GM19328 (cell line): Measurements from ENCODE around the gene NCKAP5.
"Not testable (repeated sequence)": the region's sequence is repeated elsewhere in the genome, so short reads cannot be mapped to it uniquely, and the experiment has no call there.

Experiments used
- ATAC-seq: cut with Tn5 transposase; IDR thresholded peaks from one replicate; pipeline ENCODE4 v1.9.1; 2021; ENCODE audit warnings: mild to moderate bottlenecking, moderate library complexity; ENCODE audit not compliant: unreplicated experiment

NCKAP5 gene

DNA sequence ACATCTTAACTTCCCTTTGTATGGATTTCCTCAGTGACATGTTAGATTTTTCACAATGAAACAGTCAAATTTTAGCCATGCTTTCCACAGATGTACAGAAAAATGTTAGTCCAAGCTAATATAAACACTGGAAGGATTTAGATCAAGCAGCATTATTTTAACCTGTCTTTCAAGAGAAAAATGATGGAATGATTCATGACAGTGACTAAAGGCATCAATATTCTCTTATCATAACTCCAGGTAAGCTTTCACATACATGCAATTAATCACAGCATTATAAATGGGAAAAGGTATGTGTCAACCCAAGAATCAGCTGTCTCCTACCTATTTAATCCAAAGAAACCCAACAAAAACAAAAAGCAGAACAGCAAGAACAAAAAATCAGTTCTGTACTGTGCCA, 92.7 kb downstream of the NCKAP5 start:
- no peak for ATAC-seq

DNA sequence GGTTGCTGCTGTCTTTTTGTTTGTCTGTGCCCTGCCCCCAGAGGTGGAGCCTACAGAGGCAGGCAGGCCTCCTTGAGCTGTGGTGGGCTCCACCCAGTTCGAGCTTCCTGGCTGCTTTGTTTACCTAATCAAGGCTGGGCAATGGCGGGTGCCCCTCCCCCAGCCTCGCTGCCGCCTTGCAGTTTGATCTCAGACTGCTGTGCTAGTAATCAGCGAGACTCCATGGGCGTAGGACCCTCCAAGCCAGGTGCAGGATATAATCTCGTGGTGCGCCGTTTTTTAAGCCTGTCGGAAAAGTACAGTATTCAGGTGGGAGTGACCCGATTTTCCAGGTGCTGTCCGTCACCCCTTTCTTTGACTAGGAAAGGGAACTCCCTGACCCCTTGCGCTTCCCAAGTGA, 97.8 kb downstream of the NCKAP5 start:
- not testable (repeated sequence) for ATAC-seq

DNA sequence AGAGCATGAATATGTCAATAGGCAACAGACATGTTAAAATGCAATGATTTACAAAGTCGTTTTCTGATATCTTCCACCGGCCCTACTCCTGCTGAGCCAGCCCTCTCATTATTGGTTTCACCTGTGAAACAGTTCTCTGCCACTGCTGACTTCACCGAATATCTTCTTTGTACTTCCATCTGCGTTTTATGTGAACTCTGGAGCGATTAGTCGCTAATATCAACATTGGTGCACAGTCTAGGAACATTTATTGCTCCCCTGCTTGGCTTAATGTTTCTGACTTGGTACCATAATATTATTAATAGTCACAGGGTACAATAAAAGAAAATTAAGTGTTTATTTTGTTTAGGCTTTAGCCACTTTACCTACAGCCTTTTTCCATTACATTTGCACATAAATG, 105.5 kb downstream of the NCKAP5 start:
- no peak for ATAC-seq

DNA sequence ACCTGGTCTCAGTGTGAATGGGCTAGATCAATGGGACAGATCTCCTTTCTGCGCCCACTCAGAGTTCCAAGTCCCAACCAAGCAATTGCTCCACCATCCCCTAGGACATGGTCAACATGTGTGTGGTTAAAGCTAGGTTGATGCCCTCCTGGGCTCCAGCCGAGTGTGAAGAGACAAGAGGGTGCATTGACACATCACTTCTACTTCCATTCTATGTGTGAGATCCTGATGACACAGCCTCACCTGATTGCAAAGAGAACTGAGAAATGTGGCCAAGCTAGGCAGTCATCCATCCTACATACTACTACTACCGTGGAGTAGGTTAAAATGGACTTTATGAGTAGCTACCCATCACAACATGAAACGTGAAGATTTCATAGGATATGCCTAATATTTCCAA, 106.8 kb downstream of the NCKAP5 start:
- no peak for ATAC-seq

DNA sequence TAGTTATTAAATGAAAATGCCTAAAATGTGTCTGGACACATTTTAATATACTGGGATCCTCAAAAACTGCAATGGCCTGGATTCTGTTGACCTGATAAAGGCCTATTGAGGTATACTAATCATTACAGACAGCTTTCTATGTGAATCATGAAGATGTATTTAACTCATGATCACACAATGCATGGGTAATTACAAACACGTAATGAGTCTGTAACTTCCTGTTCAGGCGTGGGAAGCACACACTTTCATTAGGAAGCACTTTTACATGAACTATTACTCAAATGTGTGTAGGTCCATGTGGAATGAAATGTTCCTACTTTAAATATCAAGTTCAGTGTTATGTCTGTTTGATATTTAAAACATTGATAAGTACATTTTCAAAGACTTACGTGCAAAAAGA, 108.7 kb downstream of the NCKAP5 start:
- ATAC-seq = no peak

DNA sequence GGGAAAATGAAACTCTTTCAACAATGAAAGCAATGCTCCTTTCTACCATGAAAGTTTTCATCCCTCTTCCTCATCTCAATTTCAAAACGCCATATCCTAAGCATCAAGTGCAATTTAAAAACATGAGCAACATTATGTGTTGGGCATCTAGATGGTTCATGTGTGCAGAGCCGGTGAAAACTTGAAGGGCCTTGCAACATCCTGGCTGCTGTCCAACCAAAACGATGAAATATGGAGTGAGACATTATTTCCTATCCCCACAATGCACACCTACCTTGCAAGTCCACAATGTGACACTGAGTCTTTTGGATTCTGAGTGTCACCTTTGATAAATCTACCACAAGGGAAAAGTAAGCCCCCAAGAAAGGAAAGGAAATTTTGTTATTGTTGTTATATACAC, 110.0 kb downstream of the NCKAP5 start:
- ATAC-seq = no peak

DNA sequence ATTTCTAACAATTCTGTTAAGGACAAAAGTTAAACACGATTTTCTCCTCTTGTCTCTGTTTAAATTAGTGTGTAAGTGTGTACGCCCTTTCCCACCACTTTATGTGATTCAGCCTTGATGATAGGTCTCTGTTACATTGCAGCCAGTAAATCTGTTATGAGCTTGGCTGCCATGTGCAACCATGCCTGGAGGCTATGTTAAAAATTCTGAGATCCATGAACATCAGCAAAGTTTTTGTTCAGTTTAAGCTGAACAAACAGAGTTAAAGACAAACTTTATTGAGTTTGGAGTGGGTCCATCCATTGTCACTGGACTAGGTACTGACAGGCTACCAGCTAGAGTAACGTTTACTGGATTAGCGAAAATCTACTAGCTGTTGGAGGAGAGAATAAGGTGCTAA, 110.4 kb downstream of the NCKAP5 start:
- ATAC-seq = no peak

DNA sequence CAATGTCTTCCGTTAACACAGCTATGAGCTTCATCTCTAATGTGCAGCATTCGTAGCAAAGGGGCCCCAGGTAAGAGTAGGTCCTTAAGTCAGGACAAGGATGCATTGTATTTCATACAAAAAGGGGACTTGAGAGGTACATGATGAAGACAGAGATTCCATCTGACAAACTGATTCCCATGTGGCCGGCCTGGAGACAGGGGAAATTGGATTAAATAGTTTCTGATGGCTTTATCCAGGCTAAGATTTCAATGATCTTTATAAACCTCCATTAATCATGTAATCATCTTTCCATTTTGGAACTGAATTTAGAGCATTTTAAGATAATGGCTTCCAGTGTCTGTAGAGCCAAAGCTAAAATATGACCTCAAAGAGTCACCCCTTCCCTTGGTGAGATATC, 111.3 kb downstream of the NCKAP5 start:
- no peak for ATAC-seq

DNA sequence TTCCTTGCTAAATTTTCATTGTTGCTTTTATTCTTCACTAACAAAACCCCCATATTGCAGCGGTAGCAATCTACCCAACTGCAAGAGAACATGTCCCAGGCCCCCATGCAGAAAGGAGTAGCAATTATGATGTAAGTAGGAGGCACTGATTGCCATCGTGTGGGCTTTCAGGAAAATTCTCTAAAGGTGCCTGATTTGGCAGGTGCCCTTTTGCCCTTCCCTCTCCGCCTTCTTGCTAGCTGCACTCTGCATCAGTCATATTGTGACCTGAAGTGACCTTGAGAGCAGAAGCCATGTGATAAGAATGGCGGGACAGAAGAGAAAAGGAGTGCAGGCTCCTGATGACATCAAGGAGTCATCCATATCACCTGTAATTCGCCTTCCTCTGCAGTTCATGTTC, 112.1 kb downstream of the NCKAP5 start:
- ATAC-seq = no peak

DNA sequence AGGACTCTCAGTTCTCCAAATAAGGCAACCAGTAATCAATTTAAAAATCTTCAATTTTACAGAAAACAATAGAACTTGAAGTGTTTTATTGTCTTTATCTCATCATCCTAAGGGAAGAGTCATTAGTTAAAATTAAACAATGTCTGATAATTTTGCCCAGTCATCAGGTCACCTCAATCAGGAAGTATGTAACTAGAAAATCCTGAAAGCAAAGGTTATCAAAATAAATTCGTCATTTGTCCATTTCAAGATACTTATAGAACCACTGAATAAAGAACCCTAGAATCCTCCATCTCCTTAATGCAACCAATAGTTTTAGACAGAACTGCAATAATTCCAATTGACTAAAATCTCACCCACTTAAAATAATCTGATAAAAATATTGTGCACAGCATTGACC, 115.2 kb downstream of the NCKAP5 start:
- no peak for ATAC-seq

DNA sequence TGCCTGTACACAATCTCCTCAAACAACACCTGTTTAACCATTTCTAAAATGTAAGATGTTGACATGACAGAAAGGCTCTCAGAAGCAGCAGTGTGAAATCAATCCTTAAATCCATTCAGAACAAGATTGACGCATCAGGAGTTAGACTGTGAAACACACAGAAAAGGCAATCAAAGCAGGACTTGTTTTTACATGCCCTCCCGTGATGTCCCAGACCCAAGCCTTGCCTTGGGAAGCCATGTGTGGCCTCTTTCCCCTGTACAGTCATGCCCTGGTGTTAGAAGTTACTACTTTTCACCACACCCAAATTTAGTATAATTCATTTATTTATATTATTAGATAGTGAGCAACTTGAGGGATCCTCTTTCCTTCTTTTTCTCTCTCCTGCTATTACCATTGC, 115.7 kb downstream of the NCKAP5 start:
- no peak for ATAC-seq

DNA sequence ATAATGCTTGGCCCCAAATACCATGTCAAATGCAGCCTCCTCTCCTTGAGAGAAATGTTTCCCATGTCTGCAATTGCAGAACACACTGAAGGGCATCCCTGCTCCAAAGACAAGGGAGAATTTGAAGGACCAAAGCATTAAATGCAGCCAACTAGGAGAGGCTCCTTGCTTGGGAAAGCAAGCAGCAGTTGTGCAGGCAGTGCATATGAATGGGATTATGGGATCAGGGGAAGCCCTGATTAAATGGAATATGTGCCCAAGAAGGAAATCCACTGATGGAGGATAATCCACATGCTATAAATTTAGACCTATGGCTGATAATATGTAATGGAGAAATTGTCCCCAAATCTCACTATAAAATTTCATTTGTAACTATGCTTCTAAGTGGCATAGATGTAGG, 116.1 kb downstream of the NCKAP5 start:
- ATAC-seq = no peak

DNA sequence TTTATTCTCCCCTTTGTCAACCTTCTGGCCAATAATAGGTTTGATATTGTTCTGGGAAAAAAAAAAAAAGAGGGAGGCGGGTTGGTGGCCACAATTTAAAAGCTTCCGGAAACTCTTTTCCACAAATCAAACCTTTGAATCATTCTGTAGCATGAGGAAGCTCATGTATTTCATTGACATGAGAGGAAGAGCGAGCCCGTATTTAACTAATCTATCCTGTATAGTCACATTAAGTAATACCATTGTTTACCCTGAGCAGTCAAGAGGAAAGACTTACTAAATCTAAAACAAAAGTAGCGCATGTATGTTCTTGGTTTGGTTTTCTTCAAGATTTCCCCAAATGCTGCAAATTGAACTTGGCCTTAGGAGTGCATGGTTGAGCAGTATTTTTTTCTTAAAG, 120.1 kb downstream of the NCKAP5 start:
- ATAC-seq = no peak

DNA sequence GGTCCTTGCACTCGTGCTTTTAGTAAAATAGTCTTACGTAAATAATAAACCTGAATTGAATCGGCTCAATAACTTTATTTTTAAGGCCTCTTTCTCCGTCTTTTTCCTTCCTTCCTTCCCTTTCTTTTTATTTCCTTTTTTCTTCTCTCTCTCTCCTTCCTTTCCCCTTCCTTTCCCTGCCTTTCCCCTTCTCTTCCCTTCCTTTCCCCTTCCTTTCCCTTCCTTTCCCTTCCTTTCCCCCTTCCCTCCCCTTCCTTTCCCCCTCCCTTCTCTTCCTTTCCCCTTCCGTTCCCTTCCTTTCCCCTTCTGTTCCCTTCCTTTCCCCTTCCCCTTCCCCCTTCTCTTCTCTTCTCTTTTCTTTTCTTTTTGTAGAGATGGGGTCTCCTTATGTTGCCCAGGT, 121.0 kb downstream of the NCKAP5 start:
- ATAC-seq = no peak

DNA sequence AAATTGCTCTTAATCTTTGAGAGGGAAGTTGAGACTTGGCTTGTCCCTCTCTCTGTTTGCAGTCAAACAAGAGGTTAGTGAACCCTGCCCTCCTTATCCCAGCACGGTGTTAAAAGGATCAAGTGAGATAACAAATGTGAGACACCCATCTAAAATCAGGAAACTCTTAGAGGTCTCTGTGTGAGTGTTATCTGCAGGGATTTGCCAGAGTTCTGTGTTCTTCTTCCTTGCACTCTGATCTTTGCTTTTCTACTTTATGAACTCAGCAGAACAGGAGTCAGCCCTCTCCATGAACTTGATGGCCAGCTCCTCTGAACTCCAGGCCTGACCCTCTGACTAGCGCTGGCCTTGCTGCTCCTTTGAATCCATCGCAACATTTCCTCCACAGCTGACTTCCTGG, 123.8 kb downstream of the NCKAP5 start:
- ATAC-seq = no peak

DNA sequence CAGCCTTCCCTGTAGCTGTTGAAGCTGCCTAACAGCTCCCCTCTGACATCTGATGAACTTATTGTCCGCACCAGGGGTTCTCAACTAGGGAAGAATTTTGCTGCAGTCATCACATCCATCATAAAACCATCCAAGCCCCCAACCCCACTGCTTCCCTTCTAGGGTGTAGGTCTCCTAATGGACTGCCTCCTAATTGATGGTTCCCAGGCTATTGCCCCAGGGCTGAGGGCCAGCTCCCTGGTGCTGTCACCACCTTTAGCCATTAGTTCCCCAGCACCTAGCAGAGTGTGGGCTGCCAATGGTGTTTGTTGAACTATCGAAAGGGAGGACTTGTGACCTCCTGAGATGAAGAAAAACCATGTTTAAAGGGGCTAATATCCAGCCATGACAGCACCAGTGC, 125.9 kb downstream of the NCKAP5 start:
- no peak for ATAC-seq

DNA sequence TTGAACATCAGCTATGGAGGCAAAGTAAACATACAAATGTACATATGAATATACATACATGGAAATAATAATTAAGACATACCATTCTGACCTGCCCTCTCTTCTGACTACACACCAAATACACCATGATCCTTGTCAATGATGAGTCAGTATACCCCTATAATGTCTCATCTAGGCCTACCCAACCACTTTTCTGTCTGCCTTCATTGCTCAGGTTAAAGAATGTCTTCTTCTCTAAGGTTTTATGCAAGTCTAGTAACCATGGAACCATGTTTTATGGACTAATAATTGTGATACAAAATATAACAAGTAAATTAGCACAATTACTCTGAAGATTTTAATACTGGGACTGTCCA, 128.7 kb downstream of the NCKAP5 start:
- no peak for ATAC-seq

DNA sequence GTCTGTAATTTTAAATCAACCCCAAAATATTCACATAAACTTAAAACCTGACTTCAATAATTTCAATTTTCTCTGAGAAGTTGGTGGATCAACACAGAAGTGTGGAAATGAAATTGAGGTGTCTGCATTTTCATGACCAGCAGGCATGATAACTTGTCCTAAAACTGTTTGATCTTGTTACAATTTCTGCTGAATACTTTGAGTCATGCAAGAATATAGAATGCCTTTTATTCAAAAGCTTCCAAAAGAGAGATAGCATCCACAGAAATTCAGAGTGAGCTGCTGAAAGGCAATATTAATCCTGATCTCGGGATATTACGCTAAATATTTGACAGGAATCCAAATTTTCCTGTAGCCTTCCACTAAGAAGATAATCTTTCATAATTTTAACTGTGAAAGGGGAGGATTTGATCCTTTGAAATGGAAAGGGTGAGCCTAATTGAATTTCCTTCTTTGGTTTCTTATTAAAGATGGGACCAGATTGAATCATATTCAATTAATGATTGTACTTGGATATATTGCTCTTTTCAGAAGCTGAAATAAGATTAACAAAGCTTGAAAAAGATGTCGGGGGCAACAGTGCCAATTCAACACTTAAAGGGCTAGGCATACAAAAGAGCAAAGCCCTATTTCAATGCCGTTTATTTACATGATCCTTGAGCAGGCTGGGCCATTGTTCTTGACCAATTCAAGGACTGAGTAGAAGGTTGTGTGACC, 129.3 kb downstream of the NCKAP5 start:
- no peak for ATAC-seq

DNA sequence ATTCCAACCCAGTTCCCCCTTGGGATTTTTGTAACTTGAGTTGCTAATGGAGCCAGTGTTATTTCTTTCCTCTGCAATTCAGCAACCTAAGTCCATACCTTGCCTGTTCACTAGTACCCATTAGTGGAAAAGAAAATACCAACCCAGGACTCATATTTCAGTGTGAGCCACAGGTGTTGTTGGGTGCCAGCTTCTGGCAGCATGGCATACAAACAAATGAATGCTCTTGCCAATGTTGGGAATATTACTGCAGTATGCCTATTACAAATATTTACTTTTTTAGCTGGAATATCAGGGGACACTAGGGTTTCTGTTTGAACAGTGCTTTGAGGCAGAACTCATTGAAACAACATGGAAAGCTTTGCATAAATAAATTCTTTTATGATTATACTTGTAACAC, 130.2 kb downstream of the NCKAP5 start:
- ATAC-seq = no peak

DNA sequence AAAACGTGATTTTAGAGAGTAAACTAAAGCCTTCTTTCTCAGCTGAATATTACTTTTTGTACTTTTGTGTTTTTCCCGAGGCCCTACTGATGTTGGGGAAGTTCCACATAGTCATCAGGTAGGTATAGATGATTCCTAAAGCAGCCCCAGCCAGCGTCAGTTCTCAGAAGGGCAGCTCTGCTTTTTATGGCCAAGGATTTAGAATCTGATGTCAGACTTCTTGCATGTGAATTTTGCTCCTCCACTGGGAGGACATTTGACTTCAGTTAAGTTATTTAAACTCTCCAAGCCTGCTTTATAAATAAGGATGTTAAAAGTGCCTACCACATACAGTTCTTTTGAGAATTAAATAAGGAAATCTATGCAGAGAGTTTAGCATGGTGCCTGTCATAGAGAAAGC, 130.8 kb downstream of the NCKAP5 start:
- ATAC-seq = no peak

DNA sequence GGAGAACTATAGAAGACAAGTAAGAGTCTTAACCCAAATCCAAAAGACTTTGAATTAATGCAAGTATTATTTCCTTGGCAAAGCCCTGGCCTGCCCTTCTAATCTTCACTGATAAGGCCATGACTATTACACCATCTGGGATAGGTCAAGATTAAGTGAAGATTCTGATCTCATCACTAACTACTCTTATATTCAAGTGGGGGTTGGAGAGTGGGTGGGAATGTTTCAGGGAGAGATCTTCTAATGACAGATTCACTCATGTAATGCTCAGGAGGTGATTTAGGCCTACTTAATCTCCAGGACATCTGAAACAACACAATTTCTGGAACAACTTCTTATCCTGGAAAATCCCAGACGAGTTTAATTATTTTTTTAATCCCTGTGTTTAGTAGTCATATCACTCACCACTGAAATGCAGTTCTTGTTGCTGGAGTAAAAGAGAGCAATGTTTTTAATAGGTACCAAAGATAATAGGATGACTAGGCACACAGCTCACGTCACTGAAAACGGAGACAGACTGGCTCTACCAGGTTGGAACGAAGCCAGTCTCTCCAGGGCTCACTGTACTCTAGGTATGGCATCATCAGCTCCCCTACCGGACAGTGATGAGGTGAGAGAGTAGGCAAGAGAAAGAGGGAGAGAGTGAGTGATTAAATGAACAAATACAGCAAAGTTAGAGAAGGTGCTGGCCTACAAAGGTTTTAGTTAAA, 133.1 kb downstream of the NCKAP5 start:
- ATAC-seq = no peak

DNA sequence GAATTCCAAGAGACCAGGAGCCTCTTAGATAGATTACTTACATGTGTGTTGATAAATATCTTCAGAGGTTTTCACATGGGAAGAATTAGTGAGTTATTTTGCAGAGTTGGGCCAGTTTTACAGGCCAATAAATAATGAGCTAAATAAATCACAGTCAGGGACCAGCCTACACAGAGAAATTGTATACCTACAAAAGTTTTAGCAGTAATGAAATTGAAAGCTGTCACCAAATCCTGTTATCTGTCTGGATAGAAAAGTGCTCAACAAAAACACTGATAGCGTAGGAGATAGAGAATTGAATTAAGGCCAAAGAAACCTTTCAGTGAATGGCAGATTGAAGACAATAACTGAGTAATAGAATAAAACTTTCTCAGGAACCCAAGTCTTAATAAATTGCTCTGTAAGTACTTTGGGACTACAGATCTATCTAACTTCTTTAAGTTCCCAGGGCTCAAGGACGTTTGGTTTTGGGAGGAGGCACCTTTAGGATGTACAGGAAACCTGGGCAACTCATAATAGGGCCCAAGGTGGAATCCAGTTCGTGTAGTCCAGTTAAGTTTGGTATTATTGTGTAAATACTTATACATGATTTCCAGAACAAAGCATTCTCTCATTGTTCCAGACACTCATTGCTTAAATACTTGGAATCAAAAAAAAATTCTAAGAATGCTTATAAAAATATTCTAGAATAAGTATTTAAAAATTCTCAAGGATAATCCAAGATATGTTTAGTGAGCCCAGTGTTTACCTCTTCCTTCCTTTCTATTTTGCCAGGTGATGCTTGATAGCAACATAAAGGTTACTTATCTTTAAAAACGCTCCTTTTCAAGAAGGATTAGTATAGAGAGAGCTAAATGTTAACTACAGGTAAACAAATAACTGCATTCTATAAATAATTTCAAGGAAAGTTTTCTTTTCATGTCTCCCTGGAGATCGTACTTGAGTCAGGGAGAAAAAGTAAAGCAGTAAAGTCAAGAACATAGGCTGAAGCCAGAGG, 134.5 kb downstream of the NCKAP5 start:
- ATAC-seq = no peak
